Panc1 (cell line): ENCODE measurements around the gene ABCC10. TPM values are rescaled to one million over a fixed set of nuclear protein-coding genes. Genes with fewer than 3 reads are reported as not detected.

Experiments
- ATAC-seq: fragments of 200-7000 bp; cut with Tn5 transposase; 2 replicates; pipeline ENCODE4 v1.9.1; 2020; ENCODE audit warnings: mild to moderate bottlenecking, moderate library complexity
- BruUV-seq: library from RNA; stranded (reverse); fragments of 400-500 nt; replicated peaks from 2 replicates; lab custom pipeline; 2021; lab: Mats Ljungman, UMichigan
- CTCF ChIA-PET: fragments of 300-600 bp; sonication (Branson Sonifier 250); formaldehyde crosslinking; loops from one replicate; lab custom pipeline; 2022; ENCODE audit warnings: antibody characterized with exemption; lab: Charles Lee
- POLR2A ChIA-PET: fragments of 300-600 bp; sonication (Branson Sonifier 250); formaldehyde crosslinking; loops from one replicate; lab custom pipeline; 2022; ENCODE audit warnings: antibody characterized with exemption; lab: Charles Lee
- DNase-seq: peaks from one replicate; pipeline ENCODE4 v3.0.0-alpha.2; 2010; ENCODE audit warnings: low read depth, low spot score
- H3K27ac ChIP-seq: 2 replicates; pipeline ENCODE4 v1.5.1; 2011; ENCODE audit warnings: mild to moderate bottlenecking, low read length, inconsistent platforms
- H3K27me3 ChIP-seq: fragments of 200-500 bp; sonication (Bioruptor generic); 2 replicates; pipeline ENCODE4 v1.6.0; 2014; ENCODE audit warnings: low read length, inconsistent platforms; ENCODE audit not compliant: control insufficient read depth, insufficient read depth
- H3K36me3 ChIP-seq: fragments of 200-500 bp; sonication (Bioruptor generic); 2 replicates; pipeline ENCODE4 v1.5.1; 2014; ENCODE audit warnings: inconsistent platforms, mild to moderate bottlenecking, low read length, moderate library complexity; ENCODE audit not compliant: control insufficient read depth, insufficient read depth
- H3K4me1 ChIP-seq: 2 replicates; pipeline ENCODE4 v1.5.1; 2011; ENCODE audit warnings: inconsistent platforms, mild to moderate bottlenecking, low read length, moderate library complexity; ENCODE audit not compliant: control insufficient read depth, insufficient read depth
- H3K4me3 ChIP-seq, 2 experiments: 2 replicates each; pipeline ENCODE4 v1.5.1; 2011 to 2012; ENCODE audit warnings: low read depth in 2 of 2, low read length in 2 of 2, mild to moderate bottlenecking in 2 of 2, inconsistent platforms in 1 of 2, moderate library complexity in 1 of 2
- H3K9me3 ChIP-seq: fragments of 200-500 bp; sonication (Bioruptor generic); 2 replicates; pipeline ENCODE4 v1.5.1; 2014; ENCODE audit warnings: low read depth, mild to moderate bottlenecking, inconsistent platforms, low read length, moderate library complexity; ENCODE audit not compliant: control insufficient read depth, insufficient read depth
- POLR2AphosphoS5 ChIP-seq: IDR thresholded peaks from 2 replicates; pipeline ENCODE4 v1.6.1; 2012; ENCODE audit warnings: mild to moderate bottlenecking, low read depth, low read length, moderate library complexity
- SIN3A ChIP-seq: IDR thresholded peaks from 2 replicates; pipeline ENCODE4 v1.6.1; 2012; ENCODE audit warnings: low read depth, mild to moderate bottlenecking, low read length, moderate library complexity, borderline replicate concordance; ENCODE audit not compliant: insufficient read depth
- TCF7L2 ChIP-seq: IDR thresholded peaks from 2 replicates; pipeline ENCODE4 v1.6.1; 2011; ENCODE audit warnings: mild to moderate bottlenecking, low read depth, low read length, inconsistent platforms
- in situ Hi-C: cut with HindIII; loops from 2 replicates; pipeline ENCODE4 v1.10.0; 2016; ENCODE audit warnings: low sequenced_read_pairs, low pct_unique_long_range_greater_than_20kb
- intact Hi-C: fragments of 100-400 bp; cut with micrococcal nuclease; formaldehyde crosslinking; loops from one replicate; pipeline ENCODE4 v1.10.0; 2022; ENCODE audit not compliant: unreplicated experiment
- total RNA-seq: library from RNA; stranded (reverse); gene quantifications from one replicate; pipeline ENCODE4 v1.2.1, GENCODE V29; 2021; ENCODE audit not compliant: unreplicated experiment
- TF ChIP-seq, protein P1 (sequence below): fragments of 450-650 bp; IDR thresholded peaks from 2 replicates; pipeline ENCODE4 v1.5.1; 2017; ENCODE audit warnings: mild to moderate bottlenecking
- TF ChIP-seq, protein P2 (sequence below), 2 experiments: IDR thresholded peaks; 2 replicates each; pipeline ENCODE4 v1.6.1; 2011 to 2012; ENCODE audit warnings: low read depth in 2 of 2, control low read depth in 1 of 2, low read length in 1 of 2, mild to moderate bottlenecking in 1 of 2, moderate library complexity in 1 of 2; ENCODE audit not compliant: insufficient read depth in 1 of 2

The ABCC10 gene
- total RNA-seq, 1 experiment from 2014 or later, result 52.7 TPM

- H3K36me3 ChIP-seq, result no peaks in the 10 kb centered on the region
- H3K4me3 ChIP-seq, result no peak overlapping the region
- BruUV-seq, result no TSS peak
- ChIA-PET CTCF (no interaction called here), POLR2A (no interaction called here)
- DNase-seq (no peak), ATAC-seq (no peak)
- H3K27me3 ChIP-seq, result peaks cover 3% of the 10 kb centered on the region; the same call in 1 of the 2 replicates
- TF ChIP-seq TCF7L2 (no peak), POLR2AphosphoS5 (no peak), SIN3A (no peak)
- TF ChIP-seq, protein P1, sequence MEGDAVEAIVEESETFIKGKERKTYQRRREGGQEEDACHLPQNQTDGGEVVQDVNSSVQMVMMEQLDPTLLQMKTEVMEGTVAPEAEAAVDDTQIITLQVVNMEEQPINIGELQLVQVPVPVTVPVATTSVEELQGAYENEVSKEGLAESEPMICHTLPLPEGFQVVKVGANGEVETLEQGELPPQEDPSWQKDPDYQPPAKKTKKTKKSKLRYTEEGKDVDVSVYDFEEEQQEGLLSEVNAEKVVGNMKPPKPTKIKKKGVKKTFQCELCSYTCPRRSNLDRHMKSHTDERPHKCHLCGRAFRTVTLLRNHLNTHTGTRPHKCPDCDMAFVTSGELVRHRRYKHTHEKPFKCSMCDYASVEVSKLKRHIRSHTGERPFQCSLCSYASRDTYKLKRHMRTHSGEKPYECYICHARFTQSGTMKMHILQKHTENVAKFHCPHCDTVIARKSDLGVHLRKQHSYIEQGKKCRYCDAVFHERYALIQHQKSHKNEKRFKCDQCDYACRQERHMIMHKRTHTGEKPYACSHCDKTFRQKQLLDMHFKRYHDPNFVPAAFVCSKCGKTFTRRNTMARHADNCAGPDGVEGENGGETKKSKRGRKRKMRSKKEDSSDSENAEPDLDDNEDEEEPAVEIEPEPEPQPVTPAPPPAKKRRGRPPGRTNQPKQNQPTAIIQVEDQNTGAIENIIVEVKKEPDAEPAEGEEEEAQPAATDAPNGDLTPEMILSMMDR, result no peak
- TF ChIP-seq, protein P2, sequence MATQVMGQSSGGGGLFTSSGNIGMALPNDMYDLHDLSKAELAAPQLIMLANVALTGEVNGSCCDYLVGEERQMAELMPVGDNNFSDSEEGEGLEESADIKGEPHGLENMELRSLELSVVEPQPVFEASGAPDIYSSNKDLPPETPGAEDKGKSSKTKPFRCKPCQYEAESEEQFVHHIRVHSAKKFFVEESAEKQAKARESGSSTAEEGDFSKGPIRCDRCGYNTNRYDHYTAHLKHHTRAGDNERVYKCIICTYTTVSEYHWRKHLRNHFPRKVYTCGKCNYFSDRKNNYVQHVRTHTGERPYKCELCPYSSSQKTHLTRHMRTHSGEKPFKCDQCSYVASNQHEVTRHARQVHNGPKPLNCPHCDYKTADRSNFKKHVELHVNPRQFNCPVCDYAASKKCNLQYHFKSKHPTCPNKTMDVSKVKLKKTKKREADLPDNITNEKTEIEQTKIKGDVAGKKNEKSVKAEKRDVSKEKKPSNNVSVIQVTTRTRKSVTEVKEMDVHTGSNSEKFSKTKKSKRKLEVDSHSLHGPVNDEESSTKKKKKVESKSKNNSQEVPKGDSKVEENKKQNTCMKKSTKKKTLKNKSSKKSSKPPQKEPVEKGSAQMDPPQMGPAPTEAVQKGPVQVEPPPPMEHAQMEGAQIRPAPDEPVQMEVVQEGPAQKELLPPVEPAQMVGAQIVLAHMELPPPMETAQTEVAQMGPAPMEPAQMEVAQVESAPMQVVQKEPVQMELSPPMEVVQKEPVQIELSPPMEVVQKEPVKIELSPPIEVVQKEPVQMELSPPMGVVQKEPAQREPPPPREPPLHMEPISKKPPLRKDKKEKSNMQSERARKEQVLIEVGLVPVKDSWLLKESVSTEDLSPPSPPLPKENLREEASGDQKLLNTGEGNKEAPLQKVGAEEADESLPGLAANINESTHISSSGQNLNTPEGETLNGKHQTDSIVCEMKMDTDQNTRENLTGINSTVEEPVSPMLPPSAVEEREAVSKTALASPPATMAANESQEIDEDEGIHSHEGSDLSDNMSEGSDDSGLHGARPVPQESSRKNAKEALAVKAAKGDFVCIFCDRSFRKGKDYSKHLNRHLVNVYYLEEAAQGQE (IDR thresholded peaks at IDR 0.05; ENCODE audit: insufficient read depth in 1 of 2, low read depth in 2 of 2, low read length in 1 of 2), result no peak
- H3K27ac ChIP-seq, result no peak overlapping the region
- intact Hi-C loops, result no loop called here
- no peaks in the 10 kb centered on the region for H3K4me1 ChIP-seq
- no peaks in the 10 kb centered on the region for H3K9me3 ChIP-seq
- in situ Hi-C loops, result no loop called here
Observed at GRCh38 chr6:43405354-43405753, 22.0 kb upstream of the ABCC10 start.

DNA sequence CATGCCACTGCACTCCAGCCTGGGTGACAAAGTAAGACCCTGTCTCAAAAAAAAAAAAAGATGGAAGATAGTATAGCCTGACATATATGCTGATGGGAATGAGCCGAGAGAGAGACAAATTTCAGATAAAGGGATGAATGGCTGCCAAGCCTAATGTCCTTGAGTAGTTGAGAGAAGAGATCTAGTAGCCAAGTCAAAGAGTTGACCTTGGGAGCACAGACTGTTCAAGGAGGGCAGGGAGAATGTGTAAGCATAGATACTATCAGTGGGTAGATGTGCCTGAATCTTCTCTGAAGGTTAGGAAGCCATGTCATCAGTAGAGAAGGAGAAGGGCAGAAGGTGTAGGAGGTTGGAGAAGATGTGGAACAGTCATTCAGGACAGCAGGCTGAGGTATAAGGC is 20.0 kb upstream of the ABCC10 start:
- ChIA-PET POLR2A (no interaction called here), CTCF (no interaction called here)
- ATAC-seq, result no peak

GRCh38 chr6:43408259-43408658 is 19.1 kb upstream of the ABCC10 start:
- peaks cover 3% of the 10 kb centered on the region; the same call in 1 of the 2 replicates for H3K27me3 ChIP-seq
- BruUV-seq, result no TSS peak
- TF ChIP-seq POLR2AphosphoS5, result no peak
- no peak for TF ChIP-seq SIN3A
- no peak for TF ChIP-seq TCF7L2
- TF ChIP-seq, protein P1, result no peak
- TF ChIP-seq, protein P2 (IDR thresholded peaks at IDR 0.05; ENCODE audit: insufficient read depth in 1 of 2, low read depth in 2 of 2, low read length in 1 of 2), result no peak
- H3K36me3 ChIP-seq, result no peaks in the 10 kb centered on the region
- intact Hi-C loops (no loop called here), in situ Hi-C loops (no loop called here)
- no peak overlapping the region for H3K27ac ChIP-seq
- H3K9me3 ChIP-seq, result no peaks in the 10 kb centered on the region
- no peak overlapping the region for H3K4me3 ChIP-seq
- ChIA-PET CTCF (no interaction called here), POLR2A (no interaction called here)
- no peak for DNase-seq
- ATAC-seq, result no peak
- H3K4me1 ChIP-seq, result no peaks in the 10 kb centered on the region

More for the DNA sequence above, 20.0 kb upstream of the ABCC10 start:
- H3K9me3 ChIP-seq, result no peaks in the 10 kb centered on the region
- no peaks in the 10 kb centered on the region for H3K4me1 ChIP-seq
- H3K4me3 ChIP-seq, result no peak overlapping the region
- intact Hi-C loops, result no loop called here
- DNase-seq, result no peak
- no peak for TF ChIP-seq TCF7L2
- no TSS peak for BruUV-seq
- peaks cover 3% of the 10 kb centered on the region; the same call in 1 of the 2 replicates for H3K27me3 ChIP-seq
- H3K27ac ChIP-seq, result no peak overlapping the region
- no peaks in the 10 kb centered on the region for H3K36me3 ChIP-seq
- in situ Hi-C loops, result no loop called here
